ENCODE data around the gene SPRTN. TPM values are rescaled to one million over a fixed set of nuclear protein-coding genes. Genes with fewer than 3 reads are reported as not detected.

SPRTN gene
- total and polyA plus RNA-seq, 2 donors from 2014 or later, result 5.3 to 8.9 TPM

- DNase-seq (no peak), FAIRE-seq (no peak)
- Histone ChIP-seq H3K4me3 (ENCODE audit: low read length in 3 of 3) (no peak overlapping the region), H3K27ac (ENCODE audit: low read depth in 2 of 2, low read length in 2 of 2) (no peak overlapping the region), H3K9me3 (ENCODE audit: control insufficient read depth in 2 of 3, insufficient read depth in 1 of 3, low read length in 3 of 3) (no peaks in the 10 kb centered on the region), H3K27me3 (ENCODE audit: control insufficient read depth, insufficient read depth, low read length) (no peaks in the 10 kb centered on the region), H3K36me3 (ENCODE audit: control insufficient read depth in 2 of 3, insufficient read depth in 3 of 3, low read length in 3 of 3) (peaks cover 0 to 6% (median 0%) of the 10 kb centered on the region in 3 donors), H3K9ac (ENCODE audit: low read length in 3 of 3) (no peak overlapping the region), H3K4me1 (ENCODE audit: control insufficient read depth in 2 of 3, insufficient read depth in 2 of 3, low read depth in 1 of 3, low read length in 3 of 3) (peaks cover 0 to 2% (median 0%) of the 10 kb centered on the region in 3 donors)
- intact Hi-C loops (cut with DNase I), result no loop called here
- TF ChIP-seq, protein P1, sequence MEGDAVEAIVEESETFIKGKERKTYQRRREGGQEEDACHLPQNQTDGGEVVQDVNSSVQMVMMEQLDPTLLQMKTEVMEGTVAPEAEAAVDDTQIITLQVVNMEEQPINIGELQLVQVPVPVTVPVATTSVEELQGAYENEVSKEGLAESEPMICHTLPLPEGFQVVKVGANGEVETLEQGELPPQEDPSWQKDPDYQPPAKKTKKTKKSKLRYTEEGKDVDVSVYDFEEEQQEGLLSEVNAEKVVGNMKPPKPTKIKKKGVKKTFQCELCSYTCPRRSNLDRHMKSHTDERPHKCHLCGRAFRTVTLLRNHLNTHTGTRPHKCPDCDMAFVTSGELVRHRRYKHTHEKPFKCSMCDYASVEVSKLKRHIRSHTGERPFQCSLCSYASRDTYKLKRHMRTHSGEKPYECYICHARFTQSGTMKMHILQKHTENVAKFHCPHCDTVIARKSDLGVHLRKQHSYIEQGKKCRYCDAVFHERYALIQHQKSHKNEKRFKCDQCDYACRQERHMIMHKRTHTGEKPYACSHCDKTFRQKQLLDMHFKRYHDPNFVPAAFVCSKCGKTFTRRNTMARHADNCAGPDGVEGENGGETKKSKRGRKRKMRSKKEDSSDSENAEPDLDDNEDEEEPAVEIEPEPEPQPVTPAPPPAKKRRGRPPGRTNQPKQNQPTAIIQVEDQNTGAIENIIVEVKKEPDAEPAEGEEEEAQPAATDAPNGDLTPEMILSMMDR (IDR thresholded peaks at IDR 0.05; ENCODE audit: borderline replicate concordance, extremely low read depth, insufficient read depth), result no peak
These were observed 24.2 kb downstream of the SPRTN start for GRCh38 chr1:231362325-231362724.

GRCh38 chr1:231363624-231364023, 25.5 kb downstream of the SPRTN start:
- Histone ChIP-seq H3K27ac (ENCODE audit: low read depth in 2 of 2, low read length in 2 of 2) (no peak overlapping the region), H3K4me3 (ENCODE audit: low read length in 3 of 3) (no peak overlapping the region), H3K36me3 (ENCODE audit: control insufficient read depth in 2 of 3, insufficient read depth in 3 of 3, low read length in 3 of 3) (peaks cover 0 to 6% (median 0%) of the 10 kb centered on the region in 3 donors), H3K9me3 (ENCODE audit: control insufficient read depth in 2 of 3, insufficient read depth in 1 of 3, low read length in 3 of 3) (no peaks in the 10 kb centered on the region), H3K4me1 (ENCODE audit: control insufficient read depth in 2 of 3, insufficient read depth in 2 of 3, low read depth in 1 of 3, low read length in 3 of 3) (no peaks in the 10 kb centered on the region), H3K9ac (ENCODE audit: low read length in 3 of 3) (no peak overlapping the region), H3K27me3 (ENCODE audit: control insufficient read depth, insufficient read depth, low read length) (no peaks in the 10 kb centered on the region)
- DNase-seq, result peak in 1 of 5 donors; percentile 50
- no peak for FAIRE-seq
- TF ChIP-seq, protein P1 (IDR thresholded peaks at IDR 0.05; ENCODE audit: borderline replicate concordance, extremely low read depth, insufficient read depth), result no peak
- intact Hi-C loops (cut with DNase I), result no loop called here

- H3K9ac ChIP-seq (ENCODE audit: low read length in 3 of 3), result no peak overlapping the region
- H3K27ac ChIP-seq (ENCODE audit: low read depth in 2 of 2, low read length in 2 of 2), result no peak overlapping the region
- H3K27me3 ChIP-seq (ENCODE audit: control insufficient read depth, insufficient read depth, low read length), result no peaks in the 10 kb centered on the region
- DNase-seq, result no peak
- no peak for FAIRE-seq
- no peak overlapping the region for H3K4me3 ChIP-seq (ENCODE audit: low read length in 3 of 3)
- intact Hi-C loops (cut with DNase I), result no loop called here
- peaks cover 0 to 6% (median 0%) of the 10 kb centered on the region in 3 donors for H3K36me3 ChIP-seq (ENCODE audit: control insufficient read depth in 2 of 3, insufficient read depth in 3 of 3, low read length in 3 of 3)
- TF ChIP-seq, protein P1 (IDR thresholded peaks at IDR 0.05; ENCODE audit: borderline replicate concordance, extremely low read depth, insufficient read depth), result no peak
- no peaks in the 10 kb centered on the region for H3K9me3 ChIP-seq (ENCODE audit: control insufficient read depth in 2 of 3, insufficient read depth in 1 of 3, low read length in 3 of 3)
- H3K4me1 ChIP-seq (ENCODE audit: control insufficient read depth in 2 of 3, insufficient read depth in 2 of 3, low read depth in 1 of 3, low read length in 3 of 3), result no peaks in the 10 kb centered on the region
These were observed 26.1 kb downstream of the SPRTN start for GRCh38 chr1:231364192-231364591.

- no peaks in the 10 kb centered on the region for H3K9me3 ChIP-seq (ENCODE audit: control insufficient read depth in 2 of 3, insufficient read depth in 1 of 3, low read length in 3 of 3)
- H3K27ac ChIP-seq (ENCODE audit: low read depth in 2 of 2, low read length in 2 of 2), result no peak overlapping the region
- H3K9ac ChIP-seq (ENCODE audit: low read length in 3 of 3), result no peak overlapping the region
- DNase-seq, result no peak
- TF ChIP-seq, protein P1 (IDR thresholded peaks at IDR 0.05; ENCODE audit: borderline replicate concordance, extremely low read depth, insufficient read depth), result no peak
- FAIRE-seq, result no peak
- intact Hi-C loops (cut with DNase I), result no loop called here
- no peaks in the 10 kb centered on the region for H3K4me1 ChIP-seq (ENCODE audit: control insufficient read depth in 2 of 3, insufficient read depth in 2 of 3, low read depth in 1 of 3, low read length in 3 of 3)
- no peak overlapping the region for H3K4me3 ChIP-seq (ENCODE audit: low read length in 3 of 3)
- H3K36me3 ChIP-seq (ENCODE audit: control insufficient read depth in 2 of 3, insufficient read depth in 3 of 3, low read length in 3 of 3), result peaks cover 0 to 6% (median 0%) of the 10 kb centered on the region in 3 donors
- H3K27me3 ChIP-seq (ENCODE audit: control insufficient read depth, insufficient read depth, low read length), result no peaks in the 10 kb centered on the region
These were observed 31.2 kb downstream of the SPRTN start for GRCh38 chr1:231369282-231369681.

All from kidney (tissue), 14 donors.